Vagina (tissue), 2 donors: ENCODE results near the gene CREG1.

Source experiments
- POLR2A ChIP-seq, 2 donors: fragments of 450-650 bp; IDR thresholded peaks; one replicate each; pipeline ENCODE4 v1.6.1; 2017; ENCODE audit warnings: antibody characterized with exemption in 2 of 2, mild to moderate bottlenecking in 2 of 2, moderate library complexity in 2 of 2
- POLR2AphosphoS5 ChIP-seq, 2 donors: sonication (generic); formaldehyde crosslinking; IDR thresholded peaks; one replicate each; pipeline ENCODE4 v1.9.0; 2017; ENCODE audit warnings: antibody characterized with exemption in 2 of 2, mild to moderate bottlenecking in 2 of 2, low read depth in 1 of 2; ENCODE audit not compliant: insufficient read depth in 1 of 2
- TF ChIP-seq, protein P1 (sequence below), 3 experiments: fragments of 450-650 bp in 2 of 3; fragments of 200-600 bp in 1 of 3; sonication (generic) in 1 of 3; IDR thresholded peaks; one replicate each; pipeline ENCODE4 v1.5.1; 2017 to 2019; ENCODE audit warnings: antibody characterized with exemption in 3 of 3, mild to moderate bottlenecking in 2 of 3, moderate library complexity in 2 of 3

DNA sequence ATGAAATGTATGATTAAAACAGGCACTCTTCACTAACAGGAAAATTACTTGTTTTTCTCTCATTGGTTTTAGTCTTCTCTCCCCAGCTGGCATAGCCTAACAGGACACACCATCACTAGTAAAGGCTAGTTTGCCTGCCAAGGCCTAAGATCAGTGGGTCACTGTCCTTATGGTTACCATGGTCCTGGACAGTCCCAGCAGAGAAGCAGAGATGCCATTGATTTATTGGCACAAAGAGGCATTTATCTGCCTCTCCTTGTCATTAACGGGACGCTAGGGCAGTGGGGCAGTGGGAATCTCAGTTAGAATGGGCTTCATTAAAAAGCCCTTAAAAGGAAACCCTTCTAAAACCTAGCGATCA is 49.1 kb downstream of the CREG1 start:
- TF ChIP-seq, protein P1, sequence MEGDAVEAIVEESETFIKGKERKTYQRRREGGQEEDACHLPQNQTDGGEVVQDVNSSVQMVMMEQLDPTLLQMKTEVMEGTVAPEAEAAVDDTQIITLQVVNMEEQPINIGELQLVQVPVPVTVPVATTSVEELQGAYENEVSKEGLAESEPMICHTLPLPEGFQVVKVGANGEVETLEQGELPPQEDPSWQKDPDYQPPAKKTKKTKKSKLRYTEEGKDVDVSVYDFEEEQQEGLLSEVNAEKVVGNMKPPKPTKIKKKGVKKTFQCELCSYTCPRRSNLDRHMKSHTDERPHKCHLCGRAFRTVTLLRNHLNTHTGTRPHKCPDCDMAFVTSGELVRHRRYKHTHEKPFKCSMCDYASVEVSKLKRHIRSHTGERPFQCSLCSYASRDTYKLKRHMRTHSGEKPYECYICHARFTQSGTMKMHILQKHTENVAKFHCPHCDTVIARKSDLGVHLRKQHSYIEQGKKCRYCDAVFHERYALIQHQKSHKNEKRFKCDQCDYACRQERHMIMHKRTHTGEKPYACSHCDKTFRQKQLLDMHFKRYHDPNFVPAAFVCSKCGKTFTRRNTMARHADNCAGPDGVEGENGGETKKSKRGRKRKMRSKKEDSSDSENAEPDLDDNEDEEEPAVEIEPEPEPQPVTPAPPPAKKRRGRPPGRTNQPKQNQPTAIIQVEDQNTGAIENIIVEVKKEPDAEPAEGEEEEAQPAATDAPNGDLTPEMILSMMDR (IDR thresholded peaks at IDR 0.05) = no peak
- TF ChIP-seq POLR2A (IDR thresholded peaks at IDR 0.05) (no peak), POLR2AphosphoS5 (IDR thresholded peaks at IDR 0.05; ENCODE audit: insufficient read depth in 1 of 2, low read depth in 1 of 2) (no peak)
